A204.1 (cell line): ENCODE data around the gene MOGAT3.

Experiments used
- FAIRE-seq: peaks from 2 replicates; lab custom pipeline; 2012; peaks lifted over from hg19 to GRCh38; lab: Jason Lieb, UNC

Gene MOGAT3

GRCh38 chr7:101200862-101201599 is at the start of gene MOGAT3:
MOGAT3 (minus strand) TSS chr7:101201036; CDS start chr7:101200854, 182 bp downstream.
- no peak for FAIRE-seq

- no peak for FAIRE-seq
Measured at GRCh38 chr7:101250324-101250723, 49.5 kb upstream of the MOGAT3 start.

- no peak for FAIRE-seq
Measured at GRCh38 chr7:101248276-101248675, 47.4 kb upstream of the MOGAT3 start.

DNA sequence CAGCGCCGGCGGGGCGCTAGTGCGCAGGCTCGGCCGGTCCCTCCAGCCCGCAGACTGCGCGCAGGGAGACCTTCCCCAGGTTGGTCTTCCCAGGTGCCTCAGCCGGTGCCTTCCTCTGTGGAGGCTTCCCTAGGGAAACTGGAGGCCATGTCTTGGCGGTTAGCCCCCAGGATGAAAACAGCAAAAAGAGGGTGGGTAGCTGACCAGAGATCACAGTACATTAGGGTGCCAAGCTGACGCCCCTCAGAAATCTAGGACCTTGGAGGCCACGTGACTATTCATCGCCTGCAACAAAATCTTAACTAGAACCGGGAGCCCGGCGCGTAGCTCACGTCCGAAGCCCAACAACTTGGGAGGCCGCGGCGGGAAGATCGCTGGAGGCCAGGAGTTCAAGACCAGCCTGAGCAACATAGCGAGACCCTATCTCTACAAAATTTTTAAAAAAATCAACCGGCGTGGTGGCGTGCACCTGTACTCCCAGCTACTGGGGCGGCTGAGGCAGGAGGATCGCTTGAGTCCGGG is 44.4 kb upstream of the MOGAT3 start:
- FAIRE-seq: no peak

DNA sequence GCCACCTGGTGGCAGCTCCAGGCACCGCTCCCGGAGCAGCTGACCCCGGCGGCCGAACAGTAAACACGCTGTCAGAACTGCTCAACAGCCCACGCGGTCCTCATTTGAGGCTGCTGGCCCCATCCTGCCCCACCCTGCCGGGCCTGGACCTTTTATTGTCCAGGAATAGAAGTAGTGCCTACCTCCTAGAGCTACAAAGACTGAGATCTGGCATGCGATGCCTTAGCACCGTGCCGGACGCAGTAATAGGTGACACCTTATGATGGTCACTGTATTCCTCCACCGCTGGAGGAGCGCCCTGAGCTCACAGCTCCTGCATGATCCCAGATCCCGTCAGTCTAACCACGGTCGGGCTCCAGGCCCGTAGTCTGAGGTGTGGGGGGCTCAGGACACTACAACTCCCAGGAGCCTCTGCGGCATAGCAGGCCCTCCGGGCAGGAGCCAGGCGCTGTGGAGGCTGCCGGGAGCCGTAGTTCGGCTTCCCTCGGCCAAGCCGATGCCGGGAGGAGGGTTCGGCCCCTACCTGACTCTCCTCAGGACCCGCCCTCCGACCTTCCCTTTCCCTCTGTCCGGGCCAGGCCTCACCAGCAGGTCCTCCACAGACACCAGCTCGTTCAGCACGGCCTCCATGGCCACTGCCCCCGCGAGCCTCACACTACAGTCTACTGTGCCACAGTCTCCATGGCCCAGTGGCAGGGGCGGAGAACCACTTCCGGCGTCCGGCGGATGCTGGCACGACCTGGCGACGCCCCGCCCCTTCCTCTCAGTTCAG is 43.7 kb upstream of the MOGAT3 start, which contains the start of gene FIS1:
Gene FIS1 (minus strand): TSS at position 707 of the 772 bp plus-strand sequence. CDS start 77 bp downstream, at position 630.
- no peak for FAIRE-seq

GRCh38 chr7:101243646-101244374 is 43.0 kb upstream of the MOGAT3 start:
- FAIRE-seq: no peak

GRCh38 chr7:101241443-101242349 is 40.9 kb upstream of the MOGAT3 start:
- FAIRE-seq: no peak

DNA sequence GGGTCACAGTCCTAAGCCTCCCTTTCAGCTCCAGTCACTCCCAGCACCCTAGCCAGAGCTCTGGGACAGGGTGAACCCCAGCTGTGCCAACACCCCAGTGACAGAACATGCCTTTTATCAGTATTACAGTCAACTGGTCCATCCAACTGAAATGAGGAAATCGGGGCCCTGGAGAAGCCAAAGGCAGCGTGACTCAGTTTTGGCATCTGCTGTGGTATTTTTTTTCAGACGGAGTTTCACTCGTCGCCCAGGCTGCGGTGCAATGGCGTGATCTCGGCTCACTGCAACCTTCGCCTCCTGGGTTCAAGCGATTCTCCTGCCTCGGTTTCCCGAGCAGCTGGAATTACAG is 40.2 kb upstream of the MOGAT3 start:
- FAIRE-seq: no peak

GRCh38 chr7:101240226-101241014 is 39.6 kb upstream of the MOGAT3 start:
- no peak for FAIRE-seq

DNA sequence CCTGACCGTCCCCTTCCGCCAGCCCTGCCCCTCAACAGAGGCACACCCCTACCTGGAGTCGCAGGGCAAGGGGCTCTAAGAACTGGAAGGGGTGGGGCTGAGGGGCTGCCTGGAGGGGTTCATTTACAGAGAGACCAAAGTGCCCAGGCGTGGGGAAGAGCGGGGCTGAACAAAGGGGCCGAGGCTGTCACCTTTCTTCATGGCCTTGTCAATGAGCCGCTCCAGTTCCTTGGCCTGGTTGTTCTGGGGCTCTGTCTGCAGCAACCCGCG is 39.0 kb upstream of the MOGAT3 start:
- FAIRE-seq: no peak

DNA sequence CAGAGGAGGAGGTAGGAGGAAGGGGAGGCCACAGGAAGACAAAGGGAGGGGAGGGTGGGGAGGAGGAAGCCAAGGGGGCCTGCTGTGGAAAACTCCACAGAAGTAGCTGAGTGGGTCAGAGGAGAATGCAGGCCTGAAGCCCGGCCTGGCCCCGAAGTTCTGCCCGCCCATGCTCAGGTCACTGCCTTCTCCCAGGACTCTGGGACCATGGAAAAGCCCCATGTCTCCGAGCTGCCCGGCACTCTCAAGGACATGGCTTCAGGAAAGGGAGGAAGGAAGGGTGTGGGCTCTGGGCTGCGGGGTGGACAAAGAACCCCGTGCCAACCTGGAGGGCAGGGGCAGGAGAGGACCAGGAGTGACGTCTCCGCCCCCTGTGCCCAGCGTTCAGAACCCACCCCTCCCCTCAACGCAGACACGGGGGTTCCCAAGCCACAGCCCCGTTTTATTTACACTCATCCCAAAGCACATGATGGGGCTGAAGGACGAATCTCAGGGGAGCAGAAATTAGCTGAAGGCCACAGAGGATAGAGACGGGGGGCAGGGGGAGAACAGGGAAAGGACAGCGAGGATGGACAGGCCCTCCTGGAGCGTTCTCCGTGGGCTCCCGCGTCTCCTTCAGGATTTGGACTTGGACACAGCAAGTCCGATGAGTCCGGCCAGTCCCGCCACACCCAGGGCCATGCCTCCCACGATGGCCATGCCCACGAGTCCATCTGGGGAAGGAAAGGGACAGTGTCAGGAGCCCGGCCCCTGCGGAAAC is 38.5 kb upstream of the MOGAT3 start:
- FAIRE-seq: no peak

- no peak for FAIRE-seq
Measured at GRCh38 chr7:101238226-101239182, 37.7 kb upstream of the MOGAT3 start.

DNA sequence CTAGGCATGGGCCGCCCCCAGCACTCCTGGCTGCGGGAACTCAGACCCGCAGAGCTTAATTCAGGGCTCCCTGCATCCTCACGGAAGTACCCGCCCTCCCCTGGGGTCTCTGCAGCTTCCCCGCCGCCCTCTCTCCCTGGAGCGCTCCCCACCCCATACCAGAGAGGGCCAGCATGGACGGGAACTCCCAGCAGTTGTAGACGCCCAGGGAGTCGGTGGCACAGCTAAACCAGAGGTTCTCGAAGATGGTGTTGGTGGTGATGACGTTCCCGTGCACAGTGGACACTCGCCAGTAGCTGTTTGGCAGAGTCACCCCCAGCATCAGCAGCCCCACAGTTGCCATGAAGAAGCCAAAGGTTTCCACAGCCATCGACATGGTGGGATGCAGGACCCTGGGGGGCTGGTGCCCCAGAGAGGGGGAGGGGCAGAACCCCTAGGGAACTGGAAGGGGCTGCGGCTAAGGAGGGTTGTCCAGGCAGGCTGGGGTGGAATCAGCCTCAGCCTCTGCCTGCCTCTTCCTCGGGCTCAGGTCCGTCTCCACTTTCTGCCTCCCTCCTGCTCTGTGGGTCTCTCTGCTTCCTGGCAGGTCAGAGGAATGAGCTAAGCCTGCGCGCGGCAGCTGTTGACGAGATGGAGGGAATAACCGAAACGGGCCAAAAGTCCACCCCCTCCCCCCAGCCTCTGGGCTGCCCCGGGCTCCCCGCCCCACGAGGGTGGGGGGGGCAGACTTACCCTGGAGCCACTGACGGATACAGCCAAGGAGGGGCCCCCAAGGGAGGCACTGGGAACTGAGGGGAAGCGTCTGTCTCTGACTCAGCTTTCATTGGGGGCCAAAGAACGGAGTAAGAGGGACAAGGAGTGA is 36.6 kb upstream of the MOGAT3 start, which contains the start of gene CLDN15:
Gene CLDN15 (minus strand): TSS at position 597 of the 862 bp plus-strand sequence. CDS start 221 bp downstream, at position 376.
- no peak for FAIRE-seq

- FAIRE-seq: no peak
Measured at GRCh38 chr7:101236292-101236835, 35.5 kb upstream of the MOGAT3 start.

DNA sequence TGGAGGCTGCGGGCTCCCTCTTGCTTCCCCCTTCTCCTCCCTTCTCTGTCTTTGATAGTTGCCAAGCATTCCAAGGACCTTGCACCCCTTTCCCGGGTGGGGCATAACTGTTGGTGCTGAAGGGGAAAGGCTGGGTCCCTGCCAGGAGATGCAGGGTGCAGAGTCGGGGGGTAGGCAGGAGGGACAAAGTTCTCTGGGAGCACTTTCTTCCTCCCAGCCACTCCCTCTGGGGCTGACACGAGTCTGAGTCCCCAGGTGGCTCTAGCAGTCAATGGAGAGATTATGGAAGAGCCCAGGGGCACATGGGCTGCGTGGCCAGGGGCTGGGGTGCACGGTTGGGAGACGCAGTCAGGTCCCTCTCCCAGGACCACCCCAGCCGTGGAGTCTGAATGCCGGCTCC is 34.7 kb upstream of the MOGAT3 start:
- no peak for FAIRE-seq

DNA sequence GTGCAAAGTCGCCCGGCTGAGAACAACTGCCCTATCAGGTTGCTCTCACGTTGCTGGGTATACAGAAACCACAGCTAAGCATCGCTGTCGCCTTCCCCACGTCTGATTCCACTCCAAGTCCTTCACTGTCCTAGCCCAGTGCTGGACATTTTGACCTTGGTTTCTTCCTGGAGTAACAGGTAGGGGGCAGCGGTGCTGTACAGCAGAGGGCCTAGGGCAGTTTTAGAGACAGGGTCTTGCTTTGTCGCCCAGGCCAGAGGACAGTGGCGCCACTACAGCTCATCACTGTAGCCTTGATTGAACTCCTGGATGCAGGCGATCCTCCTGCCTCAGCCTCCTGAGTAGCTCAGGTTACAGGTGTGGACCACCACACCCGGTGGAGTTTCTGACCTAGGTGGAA is 34.2 kb upstream of the MOGAT3 start:
- no peak for FAIRE-seq

- FAIRE-seq: no peak
Measured at GRCh38 chr7:101234636-101235035, 33.8 kb upstream of the MOGAT3 start.
